Measurements from ENCODE around the gene SCGB1A1. TPM values are rescaled to one million over a fixed set of nuclear protein-coding genes. Genes with fewer than 3 reads are reported as not detected.

Gene SCGB1A1
- polyA plus RNA-seq, 1 of the 3 experiments (the other 2 are of a cell fraction) = not detected

GRCh38 chr11:62400760-62401159 lies 18.1 kb upstream of the SCGB1A1 start (continued):
- TF ChIP-seq ELF1 (IDR thresholded peaks at IDR 0.05) (no peak), NRF1 (IDR thresholded peaks at IDR 0.05; ENCODE audit: low read depth, low read length) (no peak), GATA2 (CRISPR knock-in tag; IDR thresholded peaks at IDR 0.05) (peak; percentile 52), CHD2 (IDR thresholded peaks at IDR 0.05; ENCODE audit: low read length, partially characterized antibody) (peak; percentile 46), MAX (IDR thresholded peaks at IDR 0.05; ENCODE audit: low read depth) (peak; percentile 61; the same call in 1 of the 2 replicates), POLR2AphosphoS5 (IDR thresholded peaks at IDR 0.05; ENCODE audit: low read depth, low read length) (peak; percentile 93), EP300 (IDR thresholded peaks at IDR 0.05; ENCODE audit: borderline replicate concordance in 1 of 2, low read depth in 1 of 2, low read length in 1 of 2) (peak; percentile 86 to 90; a peak in 3 of 4 replicates), YY1 (IDR thresholded peaks at IDR 0.05; ENCODE audit: low read depth) (no peak), RCOR1 (IDR thresholded peaks at IDR 0.05; ENCODE audit: low read length) (peak; percentile 90), FOXM1 (IDR thresholded peaks at IDR 0.05; ENCODE audit: low read depth) (peak; percentile 27; the same call in 1 of the 2 replicates), TAF1 (IDR thresholded peaks at IDR 0.05; ENCODE audit: borderline replicate concordance, low read depth, low read length) (0 out of 2 replicates have a peak, but pooled peaks have one; percentile 36), FOXJ3 (CRISPR knock-in tag; IDR thresholded peaks at IDR 0.05) (no peak)

GRCh38 chr11:62401356-62401755 lies 17.5 kb upstream of the SCGB1A1 start:
- no peaks in the 10 kb centered on the region for H3K27me3 ChIP-seq (ENCODE audit: insufficient read depth)
- H3K4me2 ChIP-seq = peak overlapping the region; percentile 73; the same call in 1 of the 2 replicates
- no peaks in the 10 kb centered on the region for H3K9me3 ChIP-seq
- 100% methylated on average over 1 of the region's 5 CpGs for WGBS (ENCODE audit: low lambda C conversion rate)
- peaks cover 29 to 48% of the 10 kb centered on the region in 2 experiments; a peak in 3 of 4 replicates for H3K4me1 ChIP-seq (ENCODE audit: control insufficient read depth in 1 of 2, insufficient read depth in 2 of 2, low read depth in 1 of 2, low read length in 1 of 2)
- POLR2A ChIA-PET = interaction anchor here (1.2 to 2.4 kb wide), 4 partner anchors 27 to 264 kb away, joined by 5 to 7 read pairs (median 7); partner anchors contain the start of genes C11orf98, CSKMT and TUT1
- H3K9me2 ChIP-seq = no peaks in the 10 kb centered on the region
- no peak for DNase-seq
- H4K20me1 ChIP-seq (ENCODE audit: insufficient read depth) = no peaks in the 10 kb centered on the region
- H3K9ac ChIP-seq = no peak overlapping the region
- H3K36me3 ChIP-seq (replicated peaks in 1 of 2; ENCODE audit: control insufficient read depth in 1 of 2, insufficient read depth in 2 of 2, low read length in 1 of 2) = no peaks in the 10 kb centered on the region
- H3K79me2 ChIP-seq (ENCODE audit: insufficient read depth) = no peaks in the 10 kb centered on the region
- peaks cover 7% of the 10 kb centered on the region for H3F3A ChIP-seq (replicated peaks; ENCODE audit: insufficient read depth)
- CTCF ChIA-PET = interaction anchor here (0.9 to 5.5 kb wide), 6 partner anchors 10 to 475 kb away, joined by 3 to 60 read pairs (median 4); no protein-coding TSS in a partner anchor
- TF ChIP-seq FOXJ3 (CRISPR knock-in tag; IDR thresholded peaks at IDR 0.05) (no peak), IRF3 (IDR thresholded peaks at IDR 0.05; ENCODE audit: low read depth, low read length) (no peak), TEAD4 (IDR thresholded peaks at IDR 0.05; ENCODE audit: borderline replicate concordance, insufficient read depth) (no peak), TAF1 (IDR thresholded peaks at IDR 0.05; ENCODE audit: borderline replicate concordance, low read depth, low read length) (no peak), SMC3 (IDR thresholded peaks at IDR 0.05; ENCODE audit: low read depth, low read length) (no peak), RCOR1 (IDR thresholded peaks at IDR 0.05; ENCODE audit: low read length) (no peak), FOSL2 (IDR thresholded peaks at IDR 0.05; ENCODE audit: borderline replicate concordance, low read depth) (no peak), POLR2AphosphoS5 (IDR thresholded peaks at IDR 0.05; ENCODE audit: low read depth, low read length) (no peak), YY1 (IDR thresholded peaks at IDR 0.05; ENCODE audit: low read depth) (no peak), REST (IDR thresholded peaks at IDR 0.05; ENCODE audit: low read depth, low read length) (no peak), PBX3 (IDR thresholded peaks at IDR 0.05) (no peak), SIN3A (IDR thresholded peaks at IDR 0.05; ENCODE audit: borderline replicate concordance, low read depth, low read length) (no peak), NFIC (IDR thresholded peaks at IDR 0.05; ENCODE audit: borderline replicate concordance) (no peak), NRF1 (IDR thresholded peaks at IDR 0.05; ENCODE audit: low read depth, low read length) (no peak), ELF1 (IDR thresholded peaks at IDR 0.05) (no peak), EZH2phosphoT487 (IDR thresholded peaks at IDR 0.05; ENCODE audit: borderline replicate concordance, low read depth) (no peak), FOXM1 (IDR thresholded peaks at IDR 0.05; ENCODE audit: low read depth) (no peak)
- no peak overlapping the region for H2AFZ ChIP-seq (ENCODE audit: low read depth)
- H3K27ac ChIP-seq (ENCODE audit: low read depth in 2 of 2, low read length in 1 of 2) = peak overlapping the region in 1 of 2 experiments; percentile 85; a peak in 3 of 4 replicates
- H3K4me3 ChIP-seq (ENCODE audit: low read depth in 2 of 2, low read length in 1 of 2) = no peak overlapping the region

All from SK-N-SH (cell line).